ENCODE data around the gene GAA.

DNA sequence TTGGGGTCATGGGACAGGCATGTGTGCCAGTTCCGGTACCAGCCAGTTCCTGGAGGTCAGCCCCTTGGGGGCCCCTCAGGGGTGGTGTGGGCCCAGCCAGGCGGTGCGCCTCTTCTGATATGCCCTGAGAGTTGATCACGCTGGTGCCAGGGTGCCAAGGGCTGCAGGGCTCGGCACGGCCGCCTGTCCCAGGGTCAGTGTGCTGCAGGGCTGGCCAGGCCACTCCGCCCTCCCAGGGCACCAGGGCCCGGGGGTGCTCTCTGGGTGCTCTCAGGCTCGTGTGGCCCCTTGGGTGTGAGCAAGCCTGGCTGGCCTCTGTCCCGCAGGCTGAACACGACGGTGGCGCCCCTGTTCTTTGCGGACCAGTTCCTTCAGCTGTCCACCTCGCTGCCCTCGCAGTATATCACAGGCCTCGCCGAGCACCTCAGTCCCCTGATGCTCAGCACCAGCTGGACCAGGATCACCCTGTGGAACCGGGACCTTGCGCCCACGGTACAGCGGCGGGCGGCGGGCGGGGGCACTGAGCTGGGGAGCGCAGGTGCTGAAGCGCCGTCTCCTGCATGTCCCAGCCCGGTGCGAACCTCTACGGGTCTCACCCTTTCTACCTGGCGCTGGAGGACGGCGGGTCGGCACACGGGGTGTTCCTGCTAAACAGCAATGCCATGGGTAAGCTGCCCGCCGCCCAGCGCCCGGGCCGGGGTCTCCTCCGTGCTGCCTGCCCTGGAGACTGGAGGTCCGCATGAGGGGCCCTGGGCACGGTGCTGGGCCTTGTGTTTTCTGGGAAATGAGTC lies 6.0 kb downstream of the GAA start:
- TF ChIP-seq, protein P1, sequence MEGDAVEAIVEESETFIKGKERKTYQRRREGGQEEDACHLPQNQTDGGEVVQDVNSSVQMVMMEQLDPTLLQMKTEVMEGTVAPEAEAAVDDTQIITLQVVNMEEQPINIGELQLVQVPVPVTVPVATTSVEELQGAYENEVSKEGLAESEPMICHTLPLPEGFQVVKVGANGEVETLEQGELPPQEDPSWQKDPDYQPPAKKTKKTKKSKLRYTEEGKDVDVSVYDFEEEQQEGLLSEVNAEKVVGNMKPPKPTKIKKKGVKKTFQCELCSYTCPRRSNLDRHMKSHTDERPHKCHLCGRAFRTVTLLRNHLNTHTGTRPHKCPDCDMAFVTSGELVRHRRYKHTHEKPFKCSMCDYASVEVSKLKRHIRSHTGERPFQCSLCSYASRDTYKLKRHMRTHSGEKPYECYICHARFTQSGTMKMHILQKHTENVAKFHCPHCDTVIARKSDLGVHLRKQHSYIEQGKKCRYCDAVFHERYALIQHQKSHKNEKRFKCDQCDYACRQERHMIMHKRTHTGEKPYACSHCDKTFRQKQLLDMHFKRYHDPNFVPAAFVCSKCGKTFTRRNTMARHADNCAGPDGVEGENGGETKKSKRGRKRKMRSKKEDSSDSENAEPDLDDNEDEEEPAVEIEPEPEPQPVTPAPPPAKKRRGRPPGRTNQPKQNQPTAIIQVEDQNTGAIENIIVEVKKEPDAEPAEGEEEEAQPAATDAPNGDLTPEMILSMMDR (IDR thresholded peaks at IDR 0.05; ENCODE audit: insufficient read depth, low read depth, low read length): no peak
- no peak for TF ChIP-seq EZH2 (IDR thresholded peaks at IDR 0.05; ENCODE audit: insufficient read depth, low read length)
